Stimulated activated CD8-positive, alpha-beta memory T cell treated with anti-CD3 and anti-CD28 coated beads, Interleukin-4, amount 100 ng/mL, for 4 hours (primary cell): Measurements from ENCODE around the gene SLC39A11.
"Not testable (repeated sequence)": the region's sequence is repeated elsewhere in the genome, so short reads cannot be mapped to it uniquely, and the experiment has no call there.

Experiments used
- DNase-seq, 2 donors: peaks; one replicate each; pipeline ENCODE4 v3.0.0-alpha.2; 2020; ENCODE audit warnings: low read depth in 2 of 2, low spot score in 1 of 2

SLC39A11 gene

DNA sequence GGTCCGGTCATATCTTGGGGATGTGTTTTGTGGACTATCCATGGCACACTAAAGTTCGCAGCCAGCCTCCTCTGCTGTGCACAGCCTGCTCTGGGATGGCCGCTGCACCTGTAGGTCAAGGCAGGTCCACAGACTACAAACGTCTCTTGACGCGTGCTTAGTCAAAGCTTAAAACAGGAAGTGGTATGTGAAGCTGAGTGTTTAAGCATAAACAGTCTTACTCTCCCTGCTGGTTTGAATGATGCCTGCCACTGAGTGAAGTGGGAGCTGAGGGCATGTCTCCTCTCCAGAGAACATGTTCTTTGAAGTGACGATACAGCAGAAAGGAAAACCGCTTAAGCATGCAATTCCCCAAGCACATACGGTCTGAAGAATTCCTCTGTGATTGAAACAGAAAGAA, 365.6 kb downstream of the SLC39A11 start:
- DNase-seq = no peak

DNA sequence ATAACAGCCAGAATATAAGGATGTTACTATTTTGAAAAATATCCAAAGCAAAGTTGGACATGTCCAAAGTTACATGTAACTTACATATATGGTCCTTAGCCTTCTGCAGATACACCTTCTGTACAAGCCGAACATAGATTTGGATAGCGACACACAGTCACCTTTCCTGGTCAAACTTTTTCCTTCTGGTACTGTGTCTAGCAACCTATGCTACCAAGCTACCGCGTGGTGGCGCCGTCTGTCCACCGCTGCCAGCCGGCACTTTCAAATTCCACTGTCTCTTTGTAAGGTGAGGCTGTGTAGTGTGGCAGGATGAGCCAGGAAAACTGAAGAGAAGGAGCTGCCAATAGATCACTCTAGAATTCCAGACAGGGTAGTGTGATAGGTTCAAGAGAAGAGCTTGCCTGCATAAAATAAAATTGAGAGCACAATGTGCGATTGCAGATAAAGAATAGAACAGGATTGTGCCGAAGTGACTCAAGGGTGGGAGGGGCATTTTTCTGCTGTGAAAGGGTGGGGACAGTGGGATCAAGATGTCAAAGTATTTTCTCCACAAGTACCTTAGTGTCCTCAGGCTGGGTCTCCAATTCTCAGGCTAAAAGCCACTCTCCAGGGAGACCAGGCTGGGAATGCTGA, 366.9 kb downstream of the SLC39A11 start:
- no peak for DNase-seq

DNA sequence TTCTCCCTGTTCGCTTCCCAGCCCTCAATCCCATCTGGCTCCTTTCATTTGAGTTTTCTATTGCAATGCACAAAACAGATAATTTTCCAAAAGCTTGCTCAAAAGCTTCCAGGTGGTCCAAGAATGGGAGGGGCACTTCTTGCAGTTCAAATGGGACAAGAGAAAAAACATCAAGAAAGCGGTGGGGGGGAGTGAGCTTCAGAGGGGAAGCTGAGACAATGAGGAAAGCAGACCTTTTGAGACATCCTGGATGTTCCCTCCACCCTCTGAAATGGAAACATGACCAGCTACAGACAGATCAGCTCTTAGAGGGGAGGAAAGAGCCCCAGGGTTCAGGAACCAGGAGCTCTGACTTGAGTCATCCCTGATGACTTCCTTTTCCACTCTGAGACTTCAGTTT, 368.2 kb downstream of the SLC39A11 start:
- no peak for DNase-seq

DNA sequence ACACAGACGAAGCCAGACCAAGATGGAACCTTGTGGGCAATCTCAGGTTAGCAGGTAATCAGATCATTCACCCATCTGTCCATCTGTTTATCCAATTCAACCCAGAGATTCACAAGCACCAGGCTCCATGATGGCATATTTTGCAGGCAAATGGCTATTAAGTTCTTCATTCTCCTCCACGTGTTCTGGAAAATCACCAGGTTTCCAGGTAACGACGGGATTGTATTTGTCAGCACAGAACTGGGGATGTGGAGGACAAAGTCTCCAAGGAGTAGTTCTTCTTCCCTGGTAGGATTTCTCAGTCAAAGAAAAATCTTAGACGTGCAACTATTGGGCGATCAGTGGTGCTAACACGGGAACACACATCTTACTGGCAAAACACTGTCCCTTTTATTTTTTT, 368.8 kb downstream of the SLC39A11 start:
- no peak for DNase-seq

DNA sequence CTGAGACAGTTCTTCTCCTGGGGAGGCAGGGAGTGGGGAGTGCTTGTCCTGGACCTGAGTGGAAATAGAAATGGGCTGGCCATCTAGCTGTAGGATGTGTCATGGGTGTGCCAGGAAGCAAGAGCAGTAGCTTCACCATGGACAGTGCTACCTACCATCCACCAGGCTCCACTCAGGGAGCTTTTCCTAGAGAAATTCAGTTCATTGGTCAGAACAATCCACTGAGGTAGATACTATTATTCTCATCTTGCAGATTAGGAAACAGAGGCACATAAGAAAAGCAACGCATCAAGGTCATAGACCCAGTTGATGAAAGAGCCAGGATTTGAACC, 372.0 kb downstream of the SLC39A11 start:
- no peak for DNase-seq

DNA sequence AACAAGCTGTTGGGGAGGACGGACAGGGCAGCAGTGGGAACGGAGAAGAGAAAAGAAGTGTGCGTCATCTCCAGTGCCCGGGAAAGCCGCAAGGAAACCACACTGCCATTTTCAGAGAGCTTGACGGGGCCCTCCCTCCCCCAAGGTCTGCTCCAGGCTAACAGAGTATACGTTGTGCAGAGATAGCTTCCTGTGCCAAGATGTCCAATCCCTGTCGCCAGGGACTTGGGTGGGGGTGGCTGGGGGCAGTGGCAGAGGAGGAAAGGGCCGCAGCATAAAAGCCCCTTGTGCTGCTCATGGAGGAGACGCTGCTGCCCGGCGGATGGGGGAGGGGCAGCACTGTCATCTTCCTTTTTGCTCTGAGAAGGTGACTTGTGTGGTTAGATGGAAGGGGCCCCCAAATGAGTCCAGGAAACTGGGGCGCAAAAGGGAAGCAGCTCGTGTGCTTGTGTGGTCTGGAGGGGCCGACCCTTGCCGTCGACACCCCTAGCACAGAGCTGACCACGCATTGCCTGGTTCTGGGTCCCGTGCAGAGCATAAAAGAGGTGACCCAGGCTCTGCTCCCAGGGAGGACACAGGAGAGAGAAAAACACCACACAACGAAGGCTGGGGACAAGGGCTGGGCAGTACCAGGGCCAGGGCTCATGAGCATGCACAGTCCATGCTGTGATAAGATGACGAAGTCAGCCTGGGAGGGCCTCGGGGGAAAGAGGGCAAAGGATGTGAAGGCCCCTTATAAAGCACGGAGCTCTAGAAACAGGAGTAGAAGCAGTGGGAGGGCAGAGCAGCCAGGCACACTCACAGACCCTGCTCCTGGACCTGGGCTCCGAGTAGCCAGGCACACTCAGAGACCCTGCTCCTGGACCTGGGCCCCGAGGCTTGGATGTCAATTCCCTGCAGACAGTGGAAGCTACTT, 372.7 kb downstream of the SLC39A11 start:
- DNase-seq = no peak

DNA sequence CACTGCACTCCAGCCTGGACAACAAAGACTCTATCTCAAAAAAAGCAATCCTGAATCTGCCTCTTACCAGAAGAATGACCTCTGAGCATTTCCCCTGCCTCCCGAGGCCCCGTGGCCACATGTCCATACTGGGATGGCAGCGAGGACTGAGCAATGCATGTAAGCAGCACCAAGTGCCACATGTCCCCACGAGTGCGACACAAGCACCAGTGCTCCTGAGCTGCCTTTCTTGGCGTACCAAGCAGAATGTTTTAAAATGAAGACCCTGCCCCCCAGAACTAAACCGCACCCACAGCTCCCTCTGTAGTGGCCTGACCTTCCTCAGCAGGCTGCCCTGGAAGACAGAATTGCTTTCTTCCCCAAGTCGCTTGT, 373.3 kb downstream of the SLC39A11 start:
- no peak for DNase-seq

DNA sequence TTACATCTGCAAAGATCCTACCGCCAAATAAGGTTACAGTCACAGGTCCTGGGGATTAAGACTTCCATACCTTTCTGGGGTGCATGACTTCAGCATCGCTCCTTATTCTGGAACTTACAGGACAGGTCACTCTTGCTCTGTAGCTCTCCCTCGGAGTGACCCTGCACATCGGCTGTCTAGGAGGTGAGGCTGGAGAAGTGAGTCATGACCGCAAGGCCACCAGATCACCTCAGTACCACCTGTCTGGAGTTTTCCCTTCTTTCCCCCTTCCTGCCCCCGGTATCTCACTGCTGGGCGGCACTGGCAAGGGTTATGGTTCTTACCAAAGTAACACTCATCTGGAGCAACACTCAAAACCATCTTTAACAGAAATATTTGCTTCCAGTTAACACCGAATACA, 374.8 kb downstream of the SLC39A11 start:
- DNase-seq = no peak

DNA sequence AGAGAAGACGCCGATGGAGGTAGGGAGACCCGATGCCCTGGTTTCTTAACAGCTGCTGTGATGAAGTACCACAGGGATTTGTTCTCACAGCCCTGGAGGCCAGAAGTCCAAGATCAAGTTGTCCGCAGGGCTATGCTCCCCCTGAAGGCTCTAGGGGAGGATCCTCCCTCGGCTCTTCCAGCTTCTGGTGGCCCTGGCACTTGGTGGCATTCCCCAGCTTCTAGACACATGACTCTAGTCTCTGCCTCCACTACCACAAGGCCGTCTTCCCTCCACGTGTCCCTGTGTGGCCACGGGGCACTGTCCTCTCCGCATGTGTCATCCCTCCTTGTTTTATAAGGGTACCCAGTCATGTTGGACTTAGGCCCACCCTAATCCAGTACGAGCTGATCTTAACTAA, 375.2 kb downstream of the SLC39A11 start:
- no peak for DNase-seq

DNA sequence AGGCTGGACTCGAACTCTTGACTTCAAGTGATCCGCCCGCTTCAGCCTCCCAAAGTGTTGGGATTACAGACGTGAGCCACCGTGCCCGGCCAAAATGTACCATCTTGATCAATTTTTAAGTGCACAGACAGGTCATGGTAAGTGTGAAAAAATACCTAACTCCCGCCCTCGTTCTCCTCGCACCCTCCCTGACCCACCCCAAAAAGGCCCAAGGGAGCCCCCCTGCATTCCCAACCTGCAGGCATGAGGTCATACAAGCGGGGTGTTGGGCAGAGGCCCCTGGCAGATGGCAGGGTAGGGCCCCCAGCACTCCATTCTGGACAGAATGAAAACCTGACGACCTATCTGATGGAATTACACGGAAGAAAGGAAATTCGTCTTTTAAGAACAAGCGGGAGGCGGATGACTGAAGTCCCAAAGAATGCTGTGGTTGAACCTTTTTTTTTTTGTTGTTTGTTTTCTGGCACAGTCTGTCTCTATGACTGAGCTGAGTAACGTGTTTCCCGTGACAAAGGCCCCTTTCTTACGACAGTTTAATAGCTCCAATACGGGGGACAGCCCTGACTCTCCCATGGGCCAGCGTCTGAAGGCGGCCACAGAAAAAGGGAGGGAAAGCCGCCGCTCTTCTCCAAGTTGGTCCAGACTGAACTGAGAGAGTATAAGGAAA, 376.4 kb downstream of the SLC39A11 start:
- no peak for DNase-seq

DNA sequence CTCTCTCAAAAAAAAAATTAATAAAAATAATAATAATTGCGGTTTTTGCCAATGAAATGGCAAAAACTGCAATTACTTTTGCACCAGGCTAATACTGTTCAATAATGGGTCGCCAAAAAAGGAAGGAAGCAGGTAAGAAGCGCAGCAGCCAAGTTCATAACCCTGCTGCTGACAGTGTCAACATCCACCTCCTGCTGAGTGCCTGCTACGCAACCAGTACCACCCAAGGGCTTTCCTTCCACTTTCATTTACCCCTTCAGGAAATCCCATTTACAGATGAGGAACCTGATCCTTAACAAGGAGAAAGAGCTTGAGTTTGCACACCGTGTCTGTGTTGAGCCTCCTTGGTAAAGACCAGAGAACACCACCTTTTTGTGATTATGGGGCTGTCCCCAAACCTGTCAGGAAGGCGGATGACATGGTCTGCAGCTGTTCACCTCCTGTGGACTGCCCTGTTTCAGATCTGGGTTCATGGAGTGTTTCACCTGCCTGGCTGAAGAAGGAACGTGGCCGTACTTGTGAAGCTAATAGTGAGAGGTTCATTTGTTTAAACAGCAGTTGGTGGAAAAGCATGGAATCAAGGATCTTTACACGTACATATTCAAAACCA, 378.0 kb downstream of the SLC39A11 start:
- DNase-seq = no peak

DNA sequence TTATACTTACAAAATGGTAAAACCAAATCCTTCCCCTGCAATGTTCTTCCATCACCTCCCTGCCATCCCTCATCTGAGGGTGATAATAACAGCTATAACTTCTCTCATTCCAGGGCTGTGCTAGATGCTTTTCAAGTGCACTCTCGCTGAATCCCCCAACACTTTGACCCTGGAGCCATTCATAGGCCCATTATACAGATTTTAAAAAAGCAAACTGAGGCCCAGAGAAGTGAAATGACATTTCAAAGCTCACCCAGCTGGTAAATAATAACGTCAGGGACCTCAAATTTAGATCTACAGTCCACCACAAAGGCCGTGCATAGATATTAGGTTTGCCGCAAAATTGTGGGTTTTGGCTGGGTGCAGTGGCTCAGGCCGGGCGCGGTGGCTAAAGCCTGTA, 378.8 kb downstream of the SLC39A11 start:
- no peak for DNase-seq

DNA sequence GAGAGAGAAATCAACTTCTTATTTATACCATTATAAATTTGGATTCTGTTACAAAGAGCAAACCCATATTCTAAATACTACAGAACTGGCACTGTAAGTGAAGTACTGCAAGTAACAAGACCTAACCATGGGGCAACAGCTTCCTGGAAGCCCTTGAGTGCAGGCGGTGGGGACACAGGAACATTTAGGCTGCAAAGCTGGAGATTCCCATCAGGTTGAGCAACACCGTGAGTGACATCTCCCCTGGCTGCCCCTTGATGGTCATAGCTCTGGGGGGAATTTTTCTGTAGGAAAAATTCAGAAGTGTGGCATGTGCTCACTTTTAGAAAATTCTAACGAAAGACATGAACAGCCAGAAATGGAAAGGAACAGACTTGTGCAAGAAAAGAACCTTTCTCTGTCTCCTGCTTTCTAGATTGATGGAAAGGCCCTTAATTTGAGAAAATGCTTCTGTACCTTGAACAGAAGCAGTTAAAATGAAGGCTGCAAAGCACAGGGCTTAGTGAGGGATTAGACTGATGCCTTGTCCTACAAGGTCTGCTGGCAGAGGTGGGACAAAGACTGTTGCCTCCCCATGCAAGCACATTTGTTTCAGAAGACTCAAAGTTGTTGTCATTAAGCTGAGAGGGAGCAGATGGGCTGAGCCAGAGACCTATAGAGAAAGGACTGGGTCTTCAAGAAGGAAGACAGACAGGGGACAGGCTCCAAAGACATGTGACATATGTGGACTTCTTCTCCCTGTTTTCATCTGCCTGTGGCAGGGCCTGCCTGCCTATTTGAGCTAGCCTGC, 380.8 kb downstream of the SLC39A11 start:
- DNase-seq = no peak

DNA sequence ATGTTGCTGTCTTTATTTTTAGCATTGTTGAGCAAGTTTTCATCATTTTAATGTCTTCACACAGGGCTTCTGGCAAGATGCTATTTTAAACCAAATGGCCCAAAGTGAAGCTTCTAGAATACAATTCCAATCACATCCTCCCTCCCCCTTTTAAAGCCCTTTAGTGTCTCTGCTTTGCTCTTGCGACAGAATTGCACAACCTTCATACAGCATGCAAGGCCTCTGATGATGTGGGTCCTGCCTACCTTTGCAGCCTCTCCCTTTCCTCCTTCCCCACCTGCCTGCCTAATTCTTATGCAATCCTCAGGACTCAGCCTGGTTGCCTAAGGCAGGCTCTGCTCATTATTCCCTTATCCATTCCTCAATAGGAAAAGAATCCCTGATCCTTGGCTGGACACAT, 381.7 kb downstream of the SLC39A11 start:
- no peak for DNase-seq

DNA sequence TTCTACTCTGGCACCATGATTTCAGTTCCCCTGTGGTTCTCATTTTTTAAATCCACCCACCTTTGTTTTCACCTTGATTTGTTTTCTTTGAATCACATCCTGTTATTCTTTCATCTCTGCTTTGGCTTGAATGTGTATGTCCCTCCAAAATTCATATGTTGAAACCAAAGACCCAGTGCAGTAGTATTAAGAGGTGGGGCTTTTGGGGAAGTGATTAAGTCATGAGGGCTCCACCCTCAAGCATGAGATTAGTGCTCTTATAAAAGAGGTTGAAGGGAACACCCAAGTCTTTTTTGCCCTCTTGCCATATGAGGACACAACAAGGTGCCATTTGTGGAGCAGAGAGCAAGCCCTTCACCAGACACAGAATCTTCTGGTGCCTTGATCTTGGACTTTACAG, 382.3 kb downstream of the SLC39A11 start:
- no peak for DNase-seq

DNA sequence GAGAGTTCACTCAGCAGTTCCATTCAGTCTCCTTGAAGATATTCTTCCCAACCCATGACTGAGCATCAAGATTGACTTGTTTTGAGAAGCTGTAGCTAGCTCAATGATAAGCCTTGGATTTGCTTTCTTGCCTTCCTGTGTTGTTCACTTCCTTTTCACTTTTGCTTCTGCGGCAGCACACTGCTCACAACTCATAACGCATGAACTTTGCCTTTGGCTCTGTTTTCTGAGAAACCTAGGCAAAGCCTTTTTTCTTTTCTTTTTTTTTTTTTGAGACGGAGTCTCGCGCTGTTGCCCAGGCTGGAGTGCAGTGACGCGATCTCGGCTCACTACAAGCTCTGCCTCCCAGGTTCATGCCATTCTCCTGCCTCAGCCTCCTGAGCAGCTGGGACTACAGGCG, 383.8 kb downstream of the SLC39A11 start:
- DNase-seq = not testable (repeated sequence)

DNA sequence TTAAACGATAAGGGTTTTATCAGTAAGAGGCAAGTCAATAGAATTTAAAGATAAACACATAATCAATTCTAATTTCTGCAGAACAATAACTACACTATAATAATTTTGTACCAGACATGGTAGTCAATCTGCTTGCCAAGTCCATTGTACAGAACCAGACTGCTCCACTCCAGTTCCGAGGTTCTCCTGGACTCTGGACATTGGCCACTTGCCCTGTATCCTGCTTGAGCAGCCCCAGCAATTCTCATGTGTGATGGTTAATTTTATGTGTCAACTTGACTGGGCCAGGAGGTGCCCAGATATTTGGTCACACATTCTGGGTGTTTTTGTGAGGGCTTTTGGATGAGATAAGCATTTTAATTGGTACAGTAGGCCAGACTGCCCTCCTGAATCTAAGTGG, 384.6 kb downstream of the SLC39A11 start:
- no peak for DNase-seq

DNA sequence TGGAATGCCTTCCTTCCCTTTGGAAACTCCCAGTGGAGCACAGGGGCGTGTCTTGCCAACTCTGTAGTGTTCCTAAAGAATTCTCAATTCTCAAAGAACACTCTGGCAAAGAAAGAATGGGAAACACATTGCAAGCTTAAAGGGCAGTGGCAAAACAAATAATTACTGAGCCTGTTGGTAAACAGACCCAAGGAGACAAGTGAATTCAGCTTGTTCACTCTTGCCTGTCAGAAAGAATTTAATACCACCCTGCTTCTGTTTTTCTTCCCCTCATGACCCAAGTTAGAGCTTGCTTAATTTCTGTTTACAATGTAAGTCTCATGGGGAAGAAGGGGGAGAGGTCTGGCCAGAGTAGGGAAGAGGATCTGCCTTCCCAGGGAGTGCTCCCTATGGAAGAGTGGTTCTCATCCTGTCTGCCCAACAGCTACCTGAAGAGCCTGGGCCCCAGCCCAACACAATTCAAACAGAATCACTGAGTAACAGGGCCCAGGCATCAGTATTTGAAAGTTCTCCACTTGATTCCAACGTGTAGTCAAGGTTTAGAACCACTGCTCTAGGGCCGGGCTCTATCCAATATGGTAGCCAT, 386.0 kb downstream of the SLC39A11 start:
- DNase-seq = no peak

DNA sequence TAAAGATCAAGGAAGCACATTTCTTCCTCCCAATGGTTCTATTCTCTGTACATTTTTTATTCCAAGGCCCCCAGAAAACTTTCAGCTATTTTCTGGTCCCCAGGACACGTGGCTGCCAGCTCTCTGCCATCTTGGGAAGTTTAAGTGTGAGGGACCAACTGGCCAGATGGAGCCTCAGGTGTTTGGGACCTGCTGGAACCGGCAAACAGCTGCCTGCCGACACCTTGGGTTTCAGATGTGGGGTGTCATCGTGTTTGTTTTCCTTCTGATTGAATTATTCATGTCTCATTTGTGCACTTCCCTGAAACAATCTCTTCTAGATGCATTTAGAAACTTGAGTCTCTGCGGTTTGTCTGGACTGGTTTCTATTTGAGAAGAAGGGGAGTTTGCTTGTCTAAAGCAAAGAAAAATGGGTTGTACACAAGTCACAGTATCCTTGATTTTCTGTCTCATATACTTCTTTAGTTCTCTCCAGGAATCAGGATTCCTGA, 386.5 kb downstream of the SLC39A11 start:
- DNase-seq = no peak

DNA sequence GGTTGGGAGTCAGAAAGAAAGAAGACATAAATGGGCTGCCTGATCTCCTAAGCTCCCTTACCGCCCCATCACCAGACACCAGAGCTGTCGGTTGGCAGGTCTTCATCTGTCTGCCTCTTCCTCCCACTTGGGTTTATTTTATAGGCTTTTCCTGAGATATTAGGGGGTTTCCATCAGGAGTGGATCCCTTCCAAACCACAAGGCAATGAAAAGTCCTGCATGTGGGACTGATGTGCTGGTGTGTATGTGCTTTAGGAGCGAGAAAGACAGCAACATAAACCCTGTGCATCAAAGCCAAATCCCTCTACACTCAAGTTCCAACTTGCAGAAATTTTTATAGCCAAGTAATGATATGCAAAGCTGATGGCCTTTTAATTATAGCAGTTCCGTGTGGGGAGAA, 389.5 kb downstream of the SLC39A11 start:
- no peak for DNase-seq
